K562 (cell line): ENCODE data around the gene FRA10AC1. TPM values are rescaled to one million over a fixed set of nuclear protein-coding genes. Genes with fewer than 3 reads are reported as not detected.

ENCODE experiments used
- ATAC-seq: fragments of 200-7000 bp; cut with Tn5 transposase; 3 replicates; pipeline ENCODE4 v1.9.1; 2020; ENCODE audit warnings: moderate library complexity
- BruUV-seq: library from RNA; stranded (reverse); fragments of 400-500 nt; replicated peaks from 2 replicates; lab custom pipeline; 2021; lab: Mats Ljungman, UMichigan
- CTCF ChIA-PET: fragments of 300-600 bp; formaldehyde crosslinking; extraction: SDS; loops from one replicate; lab custom pipeline; 2021; ENCODE audit warnings: low intra/inter-chr PET ratio; lab: Yijun Ruan, JAX
- POLR2A ChIA-PET: fragments of 300-600, 350-650 bp; sonication (Branson Sonifier 250); formaldehyde crosslinking; extraction: SDS; loops from one replicate; lab custom pipeline; 2021; ENCODE audit warnings: antibody characterized with exemption, inconsistent platforms; lab: Yijun Ruan, JAX
- DNase-seq, 4 experiments: peaks; one replicate each; pipeline versions ENCODE4 v3.0.0 to v3.0.0-alpha.2; 2011 to 2018; ENCODE audit warnings: low spot score in 3 of 4, mixed read lengths in 3 of 4; ENCODE audit errors: extremely low read depth in 1 of 4
- FAIRE-seq: peaks from 2 replicates; lab custom pipeline; 2011; peaks lifted over from hg19 to GRCh38; lab: Jason Lieb, UNC
- H2AFZ ChIP-seq: 2 replicates; pipeline ENCODE4 v1.6.0; 2011; ENCODE audit warnings: low read depth, low read length, control low read depth, inconsistent platforms
- H3K27ac ChIP-seq: fragments of 200-600 bp; 3 replicates; pipeline ENCODE4 v1.8.0; 2011; ENCODE audit warnings: low read depth, mild to moderate bottlenecking, control low read depth, inconsistent platforms, low read length, moderate library complexity, mixed read lengths; ENCODE audit errors: extremely low read depth
- H3K27me3 ChIP-seq, 2 experiments: fragments of 300-600 bp in 1 of 2; 2 replicates in 1 of 2; 3 replicates in 1 of 2; pipeline versions ENCODE4 v1.6.0 to v1.8.0; 2011; ENCODE audit warnings: inconsistent platforms in 2 of 2, low read length in 2 of 2, mild to moderate bottlenecking in 1 of 2, mixed read lengths in 1 of 2, moderate library complexity in 1 of 2; ENCODE audit not compliant: control insufficient read depth in 2 of 2, insufficient read depth in 2 of 2
- H3K36me3 ChIP-seq: fragments of 300-600 bp; 3 replicates; pipeline ENCODE4 v1.8.0; 2011; ENCODE audit warnings: mild to moderate bottlenecking, low read length, inconsistent platforms; ENCODE audit not compliant: control insufficient read depth, insufficient read depth
- H3K4me1 ChIP-seq, 2 experiments: fragments of 200-600 bp in 1 of 2; replicated peaks in 1 of 2; 2 replicates in 1 of 2; 3 replicates in 1 of 2; pipeline versions ENCODE4 v1.5.1 to v1.8.0; 2011; ENCODE audit warnings: inconsistent platforms in 2 of 2, low read length in 2 of 2, mild to moderate bottlenecking in 1 of 2, mixed read lengths in 1 of 2, moderate library complexity in 1 of 2; ENCODE audit not compliant: control insufficient read depth in 2 of 2, insufficient read depth in 2 of 2
- H3K4me2 ChIP-seq: 2 replicates; pipeline ENCODE4 v1.6.1; 2011; ENCODE audit warnings: low read length, control low read depth, inconsistent platforms, mixed read lengths; ENCODE audit not compliant: insufficient read depth
- H3K4me3 ChIP-seq: fragments of 200-600 bp; sonication (generic), shearing (Covaris generic); 2 replicates; pipeline ENCODE4 v1.5.1; 2016; ENCODE audit warnings: control low read depth, inconsistent platforms
- H3K79me2 ChIP-seq: fragments of 200-600 bp; 3 replicates; pipeline ENCODE4 v1.8.0; 2011; ENCODE audit warnings: low read length, inconsistent platforms; ENCODE audit not compliant: control insufficient read depth, insufficient read depth
- H3K9ac ChIP-seq, 2 experiments: 2 replicates each; pipeline versions ENCODE4 v1.6.0 to v1.6.1; 2011; ENCODE audit warnings: low read depth in 2 of 2, low read length in 2 of 2, control low read depth in 1 of 2, inconsistent platforms in 1 of 2, mild to moderate bottlenecking in 1 of 2, mixed read lengths in 1 of 2; ENCODE audit not compliant: insufficient read depth in 1 of 2
- H3K9me1 ChIP-seq: one replicate; pipeline ENCODE4 v1.6.0; 2011; ENCODE audit warnings: inconsistent platforms, mild to moderate bottlenecking, low read length, moderate library complexity; ENCODE audit not compliant: control insufficient read depth, insufficient read depth
- H3K9me3 ChIP-seq: replicated peaks from 2 replicates; pipeline ENCODE4 v1.5.1; 2011; ENCODE audit warnings: low read depth, low read length, inconsistent platforms; ENCODE audit not compliant: control insufficient read depth, insufficient read depth
- H4K20me1 ChIP-seq: replicated peaks from 2 replicates; pipeline ENCODE4 v1.6.1; 2011; ENCODE audit warnings: low read length, inconsistent platforms, mixed read lengths; ENCODE audit not compliant: control insufficient read depth, insufficient read depth
- BHLHE40 ChIP-seq: IDR thresholded peaks from 2 replicates; pipeline ENCODE4 v1.6.1; 2011; ENCODE audit warnings: low read length, improper control_type of control experiment
- ELF1 ChIP-seq: fragments of 200-800 bp; sonication (Bioruptor generic); IDR thresholded peaks from 2 replicates; pipeline ENCODE4 v1.6.1; 2016; ENCODE audit warnings: missing genetic modification characterization, missing compliant biosample characterization
- NBN ChIP-seq: fragments of 450-650 bp; IDR thresholded peaks from 2 replicates; pipeline ENCODE4 v1.6.1; 2016; ENCODE audit warnings: low read depth, mild to moderate bottlenecking
- NR1H2 ChIP-seq: sonication (generic); formaldehyde crosslinking; IDR thresholded peaks from 2 replicates; pipeline ENCODE4 v1.4.0; 2020; ENCODE audit warnings: mild to moderate bottlenecking, missing genetic modification reagents
- PHF20 ChIP-seq: fragments of 450-650 bp; IDR thresholded peaks from 2 replicates; pipeline ENCODE4 v1.6.1; 2018; ENCODE audit not compliant: partially characterized antibody
- POLR2A ChIP-seq: fragments of 450-650 bp; conservative IDR thresholded peaks from 2 replicates; pipeline ENCODE4 v1.6.1; 2016
- POLR2AphosphoS5 ChIP-seq: IDR thresholded peaks from 2 replicates; pipeline ENCODE4 v1.6.1; 2011; ENCODE audit warnings: mild to moderate bottlenecking, low read depth, low read length, moderate library complexity; ENCODE audit not compliant: control insufficient read depth, insufficient read depth
- PTRF ChIP-seq: fragments of 450-650 bp; IDR thresholded peaks from 2 replicates; pipeline ENCODE4 v1.6.1; 2016; ENCODE audit warnings: mild to moderate bottlenecking, missing genetic modification characterization, missing compliant biosample characterization
- SMAD3 ChIP-seq: fragments of 450-650 bp; formaldehyde crosslinking; conservative IDR thresholded peaks from 2 replicates; pipeline ENCODE4 v1.4.0; 2020; ENCODE audit warnings: mild to moderate bottlenecking
- ZNF212 ChIP-seq: fragments of 450-650 bp; formaldehyde crosslinking; IDR thresholded peaks from 2 replicates; pipeline ENCODE4 v1.4.0; 2020; ENCODE audit warnings: mild to moderate bottlenecking
- ZNF766 ChIP-seq: fragments of 200-800 bp; sonication (Bioruptor generic); conservative IDR thresholded peaks from 2 replicates; pipeline ENCODE4 v1.6.1; 2016; ENCODE audit warnings: missing genetic modification characterization, missing compliant biosample characterization
- WGBS: fragments of 100-300 bp; shearing (Covaris generic); methylation state at CpG from one replicate; pipeline ENCODE4 v1.1.6; 2016; ENCODE audit warnings: low coverage, mixed read lengths; ENCODE audit not compliant: insufficient coverage; ENCODE audit errors: missing lambda C conversion rate; 5-methylcytosine and 5-hydroxymethylcytosine counted together
- in situ Hi-C: fragments of 300-500 bp; cut with MboI; formaldehyde crosslinking; loops from 4 replicates; pipeline ENCODE4 v1.15.0; 2018; ENCODE audit warnings: inconsistent platforms, mixed read lengths
- intact Hi-C: fragments of 100-400 bp; cut with micrococcal nuclease; formaldehyde crosslinking; loops from 2 replicates; pipeline ENCODE4 v1.14.2; 2022
- polyA plus RNA-seq, 8 experiments: library from polyadenylated mRNA; depleted of rRNA in 4 of 8; stranded (reverse) in 5 of 8; unstranded in 3 of 8; fragments of >200 nt; fragmentation: Nextera tagmentation in 2 of 8; fragmentation: Illumina TruSeq in 1 of 8; extraction: Ambion mirVana in 2 of 8; extraction: Trizol in 1 of 8; gene quantifications; 2 replicates each; pipeline versions ENCODE4 v1.2.1 to v1.2.3, GENCODE V29; 2011 to 2014; ENCODE audit warnings: inconsistent platforms in 1 of 8, missing spikeins in 1 of 8
- total RNA-seq, 7 experiments: library from RNA; depleted of rRNA in 6 of 7; stranded (reverse); fragments of >200 nt in 6 of 7; fragmentation: Illumina TruSeq in 2 of 7; extraction: Trizol in 2 of 7; gene quantifications; 2 replicates each; pipeline versions ENCODE4 v1.2.1 to v1.2.3, GENCODE V29; 2011 to 2021; ENCODE audit warnings: low replicate concordance in 1 of 7
- TF ChIP-seq, protein P1 (sequence below): fragments of 250-450 bp; sonication (Bioruptor Pico); IDR thresholded peaks from 2 replicates; pipeline ENCODE4 v1.5.0; 2021; ENCODE audit warnings: mild to moderate bottlenecking, moderate library complexity
- TF ChIP-seq, protein P2 (sequence below): sonication (generic); formaldehyde crosslinking; IDR thresholded peaks from 2 replicates; pipeline ENCODE4 v1.8.0; 2022; ENCODE audit warnings: mild to moderate bottlenecking, missing genetic modification reagents

The FRA10AC1 gene
- total and polyA plus RNA-seq, 9 of the 15 experiments (the other 6 are each of a cell fraction or from before 2014, with no cell fraction given), result 4.4 to 11.8 (median 8.0) TPM

DNA sequence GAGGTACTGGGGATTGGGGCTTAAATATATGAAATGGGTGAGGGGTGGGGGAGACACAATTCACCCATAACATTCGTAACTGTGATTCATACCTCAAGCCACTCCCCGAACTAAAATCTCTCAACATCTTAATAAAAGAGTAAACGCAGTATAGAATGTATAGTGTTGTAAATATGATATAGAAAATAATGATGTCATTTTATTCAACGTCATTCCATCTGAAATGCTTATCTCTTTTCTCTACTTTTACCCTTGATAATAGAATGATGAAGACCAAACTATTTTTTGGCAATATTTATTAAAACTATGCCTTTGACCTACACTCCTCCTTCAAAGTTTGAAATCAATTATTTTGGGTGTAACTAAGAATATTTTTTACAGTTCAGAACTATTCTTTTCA, 36.4 kb downstream of the FRA10AC1 start (continued):
- TF ChIP-seq POLR2AphosphoS5 (no peak), ELF1 (tag) (no peak), PTRF (tag) (no peak), NR1H2 (CRISPR knock-in tag) (no peak), SMAD3 (CRISPR knock-in tag) (no peak), ZNF766 (CRISPR knock-in tag) (no peak)

DNA sequence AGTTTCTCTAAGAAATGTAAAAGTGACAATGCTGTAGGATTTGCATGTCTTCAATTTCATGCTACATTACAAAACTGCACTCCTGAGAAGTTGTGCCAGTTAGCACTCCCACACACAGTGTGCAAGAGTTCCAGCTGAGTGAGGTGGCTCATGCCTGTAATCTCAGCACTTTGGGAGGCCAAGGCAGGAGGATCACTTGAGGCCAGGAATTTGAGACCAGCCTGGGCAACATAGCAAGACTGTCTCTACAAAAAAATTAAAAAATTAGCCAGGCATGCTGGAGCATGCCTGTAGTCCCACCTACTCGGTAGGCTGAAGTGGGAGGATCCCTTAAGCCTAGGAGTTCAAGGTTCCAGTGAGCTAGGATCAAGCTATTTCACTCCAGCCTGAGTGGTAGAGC, 44.6 kb downstream of the FRA10AC1 start:
- Histone ChIP-seq H3K4me1 (no peaks in the 10 kb centered on the region), H2AFZ (no peak overlapping the region), H3K36me3 (no peaks in the 10 kb centered on the region), H3K27me3 (no peaks in the 10 kb centered on the region; a peak in 1 of 5 replicates), H3K9me3 (no peaks in the 10 kb centered on the region), H3K27ac (no peak overlapping the region), H3K9ac (no peak overlapping the region), H3K4me2 (no peak overlapping the region), H3K79me2 (no peaks in the 10 kb centered on the region), H3K9me1 (no peaks in the 10 kb centered on the region), H4K20me1 (no peaks in the 10 kb centered on the region), H3K4me3 (no peak overlapping the region)
- no TSS peak for BruUV-seq
- ATAC-seq (no peak), DNase-seq (no peak), FAIRE-seq (no peak)
- intact Hi-C loops, result no loop called here
- ChIA-PET CTCF (no interaction called here), POLR2A (no interaction called here)
- TF ChIP-seq, protein P1, sequence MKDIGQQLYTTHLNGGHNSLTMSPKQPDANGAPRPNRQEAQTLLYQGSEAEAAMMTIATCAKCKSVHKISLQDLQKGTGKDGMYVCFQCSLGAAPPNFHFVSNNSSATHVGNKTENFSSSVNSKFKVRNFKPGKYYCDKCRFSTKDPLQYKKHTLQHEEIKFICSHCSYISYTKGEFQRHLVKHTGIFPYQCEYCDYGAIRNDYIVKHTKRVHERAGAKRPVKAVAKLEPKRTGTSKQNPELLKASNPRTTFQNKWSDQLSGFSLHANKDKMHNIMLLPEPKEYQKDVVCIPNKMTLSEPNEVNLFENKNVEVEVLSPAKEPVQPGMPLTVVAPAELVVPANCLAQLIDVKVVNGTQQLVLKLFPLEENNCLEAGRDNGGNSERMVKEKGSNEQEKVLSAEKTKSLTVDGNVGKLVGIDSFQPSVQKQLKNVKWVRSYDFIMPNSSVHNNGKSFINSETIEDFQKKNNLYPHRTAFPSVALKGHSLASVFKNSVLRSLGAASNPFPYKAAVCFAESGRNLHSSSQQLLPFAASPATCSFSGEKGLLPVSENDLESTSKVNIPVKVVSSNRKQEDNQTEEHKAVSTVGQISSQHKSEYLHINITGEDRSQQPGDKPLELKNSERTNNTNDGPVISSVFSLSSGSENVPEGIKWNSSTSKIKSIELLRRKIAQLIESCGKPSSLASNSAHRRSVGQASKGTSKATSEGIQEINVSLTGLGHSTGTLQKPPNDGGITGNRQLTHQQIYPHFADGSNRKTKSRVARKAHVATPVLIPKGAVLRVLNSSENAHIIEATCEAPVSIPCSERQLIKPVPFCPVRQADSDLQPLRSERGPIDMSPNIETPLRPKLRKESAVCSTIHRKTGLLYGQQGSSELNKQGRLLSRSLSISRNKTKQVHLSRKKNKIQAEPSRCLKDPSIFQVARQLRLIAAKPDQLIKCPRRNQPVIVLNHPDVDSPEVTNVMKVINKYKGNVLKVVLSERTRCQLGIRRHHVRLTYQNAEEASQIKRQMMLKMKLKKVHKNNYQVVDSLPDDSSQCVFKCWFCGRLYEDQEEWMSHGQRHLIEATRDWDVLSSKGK (CRISPR knock-in tag), result no peak
- TF ChIP-seq NBN (no peak), BHLHE40 (no peak), POLR2A (no peak), ZNF212 (no peak), PHF20 (no peak)
- TF ChIP-seq, protein P2, sequence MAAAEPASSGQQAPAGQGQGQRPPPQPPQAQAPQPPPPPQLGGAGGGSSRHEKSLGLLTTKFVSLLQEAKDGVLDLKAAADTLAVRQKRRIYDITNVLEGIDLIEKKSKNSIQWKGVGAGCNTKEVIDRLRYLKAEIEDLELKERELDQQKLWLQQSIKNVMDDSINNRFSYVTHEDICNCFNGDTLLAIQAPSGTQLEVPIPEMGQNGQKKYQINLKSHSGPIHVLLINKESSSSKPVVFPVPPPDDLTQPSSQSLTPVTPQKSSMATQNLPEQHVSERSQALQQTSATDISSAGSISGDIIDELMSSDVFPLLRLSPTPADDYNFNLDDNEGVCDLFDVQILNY (CRISPR knock-in tag), result no peak
- in situ Hi-C loops, result no loop called here
- 0% methylated on average over 1 of the region's 1 CpG for WGBS
